Mucosa of gallbladder (tissue), 1 donor: Measurements from ENCODE around the gene IL1F10. TPM values are rescaled to one million over a fixed set of nuclear protein-coding genes. Genes with fewer than 3 reads are reported as not detected.

Experiments used
- DNase-seq: peaks from one replicate; pipeline ENCODE4 v3.0.0-alpha.2; 2020; ENCODE audit warnings: low spot score
- total RNA-seq: library from RNA; stranded (reverse); gene quantifications from one replicate; pipeline ENCODE4 v1.2.1, GENCODE V29; 2021
- donor health status: DM: no; HTN: no; CAD: no.

The IL1F10 gene
- total RNA-seq, 1 donor from 2014 or later = not detected

DNA sequence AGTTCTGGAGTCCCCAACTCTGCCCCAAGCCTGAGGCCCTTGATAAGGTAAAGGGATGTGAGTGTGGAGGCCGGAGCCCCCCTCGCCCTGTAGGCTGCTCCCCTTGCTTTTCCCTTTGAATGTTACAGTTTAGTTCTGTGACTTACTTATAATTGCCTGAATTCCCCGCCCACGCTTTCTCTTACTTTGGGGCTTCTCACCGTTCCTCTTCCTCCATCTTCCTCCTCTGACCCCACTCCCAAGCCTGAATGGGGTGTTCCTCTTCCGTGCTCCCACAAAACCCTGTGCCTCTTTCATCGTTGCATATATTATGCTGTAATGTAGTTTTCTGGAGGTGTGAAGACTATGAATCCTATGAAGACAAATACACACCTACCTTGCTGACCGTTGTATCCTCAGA is 44.7 kb downstream of the IL1F10 start:
- no peak for DNase-seq

DNA sequence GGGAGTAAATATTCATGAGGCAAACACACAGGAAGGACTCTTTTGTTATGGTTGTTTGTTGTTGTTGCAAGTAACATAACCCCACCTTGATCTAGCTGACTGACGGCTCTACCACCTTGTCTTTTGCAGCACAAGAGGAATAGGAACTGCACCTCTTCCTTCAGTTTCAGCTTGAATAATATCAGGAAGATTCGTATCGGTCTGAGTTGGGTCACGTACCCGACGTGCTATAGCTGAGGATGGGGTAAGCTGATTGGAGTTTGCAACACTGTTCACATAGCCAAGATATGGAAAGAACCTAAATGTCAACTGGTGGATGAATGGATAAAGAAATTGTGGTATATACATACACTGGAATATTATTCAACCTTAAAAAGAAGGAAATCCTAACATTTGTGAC is 45.1 kb downstream of the IL1F10 start:
- DNase-seq = no peak

DNA sequence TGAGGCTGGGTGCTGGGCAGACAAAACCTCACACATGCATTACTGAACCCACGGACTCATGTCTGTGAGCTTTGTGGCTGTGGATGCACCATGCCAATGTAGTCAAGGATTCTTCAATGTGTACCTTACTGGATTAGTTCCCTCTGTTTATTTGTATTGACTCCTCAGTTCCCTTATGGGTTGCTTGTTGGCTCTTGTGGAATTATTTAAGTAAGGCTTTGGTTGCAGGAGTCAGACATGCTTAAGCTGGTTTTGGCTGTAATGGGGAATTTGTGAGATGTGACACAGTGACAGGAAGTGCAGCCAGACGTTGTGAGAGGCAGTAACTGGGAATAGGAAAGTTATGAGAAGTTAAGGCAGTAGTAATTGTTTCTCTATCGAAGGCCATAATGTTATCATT is 46.0 kb downstream of the IL1F10 start:
- DNase-seq = no peak

DNA sequence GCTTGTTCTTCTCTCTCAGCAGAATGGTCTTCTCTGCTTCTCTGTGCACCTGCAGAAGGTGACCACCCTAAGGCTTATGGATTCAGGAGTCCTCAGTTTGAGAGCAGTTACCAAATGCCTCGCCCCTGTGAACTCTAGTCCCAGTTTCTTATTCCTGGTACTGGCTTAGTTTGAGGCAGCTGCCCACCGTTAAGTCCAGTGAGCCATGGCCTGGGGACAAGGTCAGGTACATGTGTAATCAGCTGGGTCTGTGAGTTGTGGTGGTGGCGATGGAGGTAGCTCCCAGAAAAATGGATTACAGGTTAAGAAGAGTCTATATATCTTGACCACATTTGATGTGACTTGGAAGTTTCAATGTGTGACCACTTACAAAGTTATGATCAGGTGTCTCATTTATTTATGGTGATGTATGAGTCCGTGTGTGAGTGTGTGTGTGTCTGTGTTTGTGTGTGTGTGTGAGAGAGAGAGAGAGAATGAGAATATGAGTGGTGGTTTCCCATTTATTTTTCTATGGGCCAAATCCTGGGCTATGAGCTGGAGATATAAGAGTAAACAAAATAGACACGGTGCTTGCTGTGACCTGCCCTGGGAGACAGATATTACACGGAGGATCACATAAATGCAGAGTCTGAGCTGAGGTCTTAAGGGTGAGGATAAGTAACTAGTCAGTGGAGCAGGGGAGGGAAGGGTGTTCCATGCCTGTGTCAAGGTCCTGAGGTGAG is 46.6 kb downstream of the IL1F10 start:
- no peak for DNase-seq

DNA sequence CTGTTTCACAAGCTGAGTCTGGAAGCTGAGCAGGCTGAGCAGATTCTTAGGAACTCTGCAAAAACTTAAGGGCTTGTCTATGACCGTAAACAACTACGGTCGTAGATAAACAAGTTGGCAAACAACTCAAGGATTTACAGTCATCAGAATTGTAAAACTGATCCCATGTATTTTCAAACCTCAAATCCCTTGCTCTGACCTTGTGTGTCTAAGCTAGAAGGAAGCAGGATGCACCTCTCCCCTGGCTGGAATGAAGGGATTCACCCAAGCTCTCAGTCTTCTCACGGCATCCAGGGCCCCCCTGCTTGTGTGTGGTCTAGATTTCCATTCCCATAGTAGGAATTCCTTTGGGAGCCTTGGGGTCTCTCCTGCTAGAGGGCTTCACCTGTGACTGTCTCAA is 47.2 kb downstream of the IL1F10 start:
- DNase-seq = no peak

DNA sequence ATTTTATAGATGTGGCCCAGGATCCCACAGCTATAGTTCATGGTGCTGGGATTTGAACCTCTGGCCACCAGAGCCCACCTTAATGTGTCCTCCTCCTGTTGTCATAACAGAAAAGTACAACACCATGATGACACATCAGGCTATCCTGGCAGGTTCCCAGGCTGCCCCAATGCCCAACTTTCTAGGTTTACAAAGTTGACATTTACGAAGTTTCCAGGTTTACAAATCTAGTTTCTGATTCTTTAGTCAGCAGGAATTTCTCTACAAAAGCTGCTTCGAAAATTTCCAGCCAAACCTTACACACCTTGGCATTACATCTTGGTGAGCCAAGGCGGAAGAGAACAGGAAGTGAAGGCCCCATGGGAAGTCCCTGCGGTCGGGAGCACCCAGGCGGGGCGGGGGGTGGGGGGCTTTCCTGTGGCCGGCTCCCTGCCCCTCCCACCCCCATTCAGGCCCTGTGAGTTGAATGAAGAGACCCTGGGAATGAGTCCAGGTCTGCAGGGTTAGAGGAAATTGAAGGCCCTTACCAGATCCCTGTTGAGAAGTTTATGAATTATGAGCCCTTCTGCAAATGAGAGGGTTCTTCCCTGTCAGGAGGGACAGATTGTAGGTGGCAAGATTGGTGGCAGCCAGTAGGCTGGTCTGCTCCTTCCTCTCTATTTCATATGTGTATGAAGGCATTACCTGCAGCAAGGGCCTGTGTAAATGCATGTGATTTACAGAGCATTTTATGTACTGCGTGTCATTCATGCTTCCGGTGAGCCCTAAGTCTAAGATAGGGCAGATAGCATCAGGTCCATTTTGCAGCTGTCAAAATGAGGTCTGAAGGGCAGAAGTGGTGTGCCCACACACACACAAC is 48.6 kb downstream of the IL1F10 start:
- DNase-seq = no peak

DNA sequence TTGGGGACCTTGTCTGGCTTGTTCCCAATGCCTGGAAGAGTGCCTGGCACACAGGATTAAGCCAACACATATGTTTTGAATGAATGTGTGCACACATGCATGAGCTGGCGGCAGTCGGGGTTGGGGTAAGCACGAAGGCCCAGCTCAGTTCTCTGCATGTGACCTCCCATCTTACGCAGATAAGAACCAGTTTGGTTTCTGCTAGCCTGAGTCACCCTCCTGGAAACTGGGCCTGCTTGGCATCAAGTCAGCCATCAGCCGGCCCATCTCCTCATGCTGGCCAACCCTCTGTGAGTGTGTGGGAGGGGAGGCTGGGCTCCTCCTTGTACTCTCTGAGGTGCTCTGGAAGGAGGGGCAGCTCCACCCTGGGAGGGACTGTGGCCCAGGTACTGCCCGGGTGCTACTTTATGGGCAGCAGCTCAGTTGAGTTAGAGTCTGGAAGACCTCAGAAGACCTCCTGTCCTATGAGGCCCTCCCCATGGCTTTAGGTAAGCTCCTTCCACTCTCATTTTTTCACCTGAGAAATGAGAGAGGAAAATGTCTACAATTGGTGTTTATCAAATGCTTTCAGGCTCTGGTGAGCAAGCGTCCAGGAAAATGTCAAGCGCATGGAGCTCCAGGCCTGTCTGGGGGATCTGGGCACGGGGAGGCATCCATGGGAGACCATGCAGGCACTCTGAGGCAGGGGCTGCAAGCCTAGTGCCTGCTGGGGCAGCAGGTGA is 49.9 kb downstream of the IL1F10 start:
- peak; percentile 89 for DNase-seq

DNA sequence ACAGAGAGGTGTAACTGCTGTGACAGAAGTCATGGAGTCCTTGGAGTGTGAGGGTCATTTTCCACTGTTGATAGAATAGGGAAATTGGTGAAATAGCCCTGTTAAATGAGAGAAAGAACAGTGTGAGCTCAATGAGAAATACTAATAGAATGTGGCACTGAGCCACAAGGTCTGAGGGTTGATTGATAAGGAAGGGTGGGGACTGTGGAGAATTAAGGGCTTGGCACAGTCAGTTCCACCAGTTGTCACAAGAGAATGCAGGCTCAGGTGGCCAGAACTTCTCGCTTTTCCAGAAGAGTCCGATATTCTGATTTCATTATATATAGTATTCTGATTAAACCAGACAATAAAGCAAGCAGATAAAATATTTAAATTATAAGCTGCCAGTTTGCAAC is 50.5 kb downstream of the IL1F10 start:
- peak; percentile 63 for DNase-seq

DNA sequence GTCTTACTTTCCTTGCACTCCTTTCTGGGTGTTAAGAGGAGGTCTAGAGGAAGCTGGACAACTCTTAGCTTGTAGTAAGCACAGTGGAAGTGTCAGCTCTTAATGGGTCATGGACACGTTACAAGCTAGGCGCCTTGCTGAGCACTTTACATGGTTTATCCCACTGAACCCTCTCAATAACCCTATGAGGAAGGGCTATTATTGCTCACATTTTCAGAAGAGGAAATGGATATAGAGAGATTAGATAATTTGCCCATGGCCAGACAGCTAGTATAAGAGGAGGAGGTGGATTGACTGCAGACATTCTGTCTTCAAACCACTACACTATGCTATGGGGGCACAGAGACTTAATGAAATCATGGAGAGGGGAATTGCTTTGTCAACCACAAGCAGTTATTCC is 51.3 kb downstream of the IL1F10 start:
- DNase-seq = no peak

DNA sequence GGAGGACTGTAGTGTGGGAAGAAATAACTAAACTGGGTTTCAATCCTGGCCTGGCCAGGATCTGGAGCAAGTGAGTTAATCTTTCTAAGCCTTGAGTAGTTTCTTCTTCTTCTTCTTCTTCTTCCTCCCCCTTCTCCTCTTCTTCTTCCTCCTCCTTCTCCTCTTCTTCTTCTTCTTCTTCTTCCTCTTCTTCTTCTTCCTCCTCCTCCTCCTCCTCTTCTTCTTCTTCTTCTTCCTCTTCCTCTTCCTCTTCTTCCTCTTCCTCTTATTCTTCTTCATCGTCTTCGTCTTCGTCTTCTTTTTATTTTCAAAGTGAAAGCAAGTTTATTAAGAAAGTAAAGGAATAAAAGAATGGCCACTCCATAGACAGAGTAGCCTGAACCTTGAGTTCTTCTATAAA is 53.1 kb downstream of the IL1F10 start:
- no peak for DNase-seq

DNA sequence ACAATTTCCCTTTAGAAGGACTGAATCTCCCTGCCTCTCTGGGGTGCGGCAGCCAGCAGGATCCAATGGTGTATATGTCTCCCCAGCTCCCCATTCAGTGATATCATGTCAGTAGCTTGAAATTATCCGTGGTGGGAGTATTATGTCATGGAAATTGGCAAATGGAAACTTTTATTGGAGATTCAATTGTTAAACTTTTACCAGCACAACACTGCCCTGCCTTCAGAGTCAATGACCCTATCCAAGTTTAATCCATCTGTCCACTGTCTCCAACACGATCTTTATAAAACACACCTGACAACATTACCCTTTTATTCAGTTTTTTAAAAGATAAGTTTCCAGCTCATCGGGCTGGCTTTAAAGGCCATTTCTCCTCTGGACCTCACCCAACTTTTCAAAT is 54.6 kb downstream of the IL1F10 start:
- DNase-seq = no peak

DNA sequence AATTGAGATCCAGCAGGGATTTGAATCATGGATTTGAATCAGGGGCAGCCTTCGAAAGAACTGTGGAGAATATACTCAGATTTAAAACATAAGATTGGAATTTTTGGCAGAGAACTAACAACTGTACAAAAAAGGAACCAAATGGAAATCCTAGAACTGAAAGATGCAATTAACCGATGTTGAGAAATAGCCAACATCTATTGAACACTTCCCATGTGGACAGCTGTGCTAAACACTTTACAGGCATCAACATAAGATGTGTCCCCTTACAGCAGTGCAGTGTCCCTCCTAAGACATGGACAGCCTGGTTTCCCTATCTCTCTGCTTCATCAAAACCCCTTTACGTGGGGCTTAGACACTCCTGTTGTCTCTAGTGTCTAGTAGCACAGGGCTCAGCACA is 56.0 kb downstream of the IL1F10 start:
- DNase-seq = no peak

DNA sequence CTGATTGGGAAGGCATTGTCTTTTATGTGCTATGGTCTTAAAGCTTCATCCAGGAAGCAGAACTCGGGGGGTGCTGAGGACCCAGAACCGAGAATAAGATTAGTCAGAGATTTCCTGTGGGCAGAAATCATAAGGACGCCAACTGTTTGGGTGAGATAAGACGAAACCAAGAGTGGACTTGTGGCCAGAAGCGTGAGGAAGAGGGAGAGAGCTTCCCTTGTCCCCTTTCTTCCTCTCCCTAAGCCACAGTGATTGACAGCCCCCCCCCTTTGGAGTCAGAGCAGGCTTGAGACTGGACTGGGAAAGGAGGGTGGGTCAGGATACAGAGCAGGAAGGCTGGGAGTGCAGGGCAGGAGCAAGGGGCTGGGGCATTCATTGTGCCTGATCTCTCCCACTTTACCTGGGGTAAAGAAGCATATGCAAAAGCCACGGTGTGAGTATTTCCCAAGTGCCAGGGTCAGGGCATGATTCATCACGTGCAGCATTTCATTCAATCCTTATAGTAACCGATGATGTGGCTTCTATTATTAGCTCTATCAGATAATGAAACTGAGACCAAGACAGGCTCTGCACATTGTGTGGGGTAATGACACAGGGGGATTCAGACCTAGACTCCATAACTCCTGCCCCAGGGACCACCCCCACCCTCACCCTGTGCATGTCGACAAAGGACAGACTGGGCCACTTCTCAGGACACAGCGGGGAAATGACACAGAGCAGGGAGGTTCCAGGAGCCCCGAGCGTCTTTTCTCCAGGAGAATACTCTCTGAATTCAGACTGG is 56.6 kb downstream of the IL1F10 start:
- peak; percentile 37 for DNase-seq

Other genes with a start within 250 kb of the IL1F10 start
- gene IL1B, start 231.2 kb upstream of the IL1F10 start, total RNA-seq = 33.2 TPM
- gene IL37, start 156.8 kb upstream of the IL1F10 start, total RNA-seq = 0.29 TPM
- gene IL36G, start 90.0 kb upstream of the IL1F10 start, total RNA-seq = not detected
- gene IL36A, start 62.5 kb upstream of the IL1F10 start, total RNA-seq = not detected
- not detected for gene IL36B, start 15.1 kb upstream of the IL1F10 start, total RNA-seq
- gene IL36RN, start 8.8 kb upstream of the IL1F10 start, total RNA-seq = not detected
- gene IL1RN, start 59.6 kb downstream of the IL1F10 start, total RNA-seq = 32.4 TPM
- 70.3 TPM for gene PSD4, start 106.0 kb downstream of the IL1F10 start, total RNA-seq
- 3.5 TPM for gene PAX8, start 211.0 kb downstream of the IL1F10 start, total RNA-seq